GM12891 (cell line): Measurements from ENCODE around the gene PARP12.

Source experiments
- PAX5 ChIP-seq: IDR thresholded peaks from 2 replicates; pipeline ENCODE4 v1.6.1; 2011; ENCODE audit warnings: low read length, moderate library complexity, mild to moderate bottlenecking; ENCODE audit not compliant: insufficient read depth, severe bottlenecking
- POLR2A ChIP-seq: IDR thresholded peaks from 2 replicates; pipeline ENCODE4 v1.6.1; 2011; ENCODE audit warnings: low read depth, low read length, control low read depth
- POLR2AphosphoS5 ChIP-seq: IDR thresholded peaks from 2 replicates; pipeline ENCODE4 v1.6.1; 2011; ENCODE audit warnings: low read depth, low read length, control low read depth
- SPI1 ChIP-seq: IDR thresholded peaks from 2 replicates; pipeline ENCODE4 v1.6.1; 2011; ENCODE audit warnings: low read depth, low read length, control low read depth
- TAF1 ChIP-seq: IDR thresholded peaks from 2 replicates; pipeline ENCODE4 v1.6.1; 2011; ENCODE audit warnings: low read depth, low read length, control low read depth

DNA sequence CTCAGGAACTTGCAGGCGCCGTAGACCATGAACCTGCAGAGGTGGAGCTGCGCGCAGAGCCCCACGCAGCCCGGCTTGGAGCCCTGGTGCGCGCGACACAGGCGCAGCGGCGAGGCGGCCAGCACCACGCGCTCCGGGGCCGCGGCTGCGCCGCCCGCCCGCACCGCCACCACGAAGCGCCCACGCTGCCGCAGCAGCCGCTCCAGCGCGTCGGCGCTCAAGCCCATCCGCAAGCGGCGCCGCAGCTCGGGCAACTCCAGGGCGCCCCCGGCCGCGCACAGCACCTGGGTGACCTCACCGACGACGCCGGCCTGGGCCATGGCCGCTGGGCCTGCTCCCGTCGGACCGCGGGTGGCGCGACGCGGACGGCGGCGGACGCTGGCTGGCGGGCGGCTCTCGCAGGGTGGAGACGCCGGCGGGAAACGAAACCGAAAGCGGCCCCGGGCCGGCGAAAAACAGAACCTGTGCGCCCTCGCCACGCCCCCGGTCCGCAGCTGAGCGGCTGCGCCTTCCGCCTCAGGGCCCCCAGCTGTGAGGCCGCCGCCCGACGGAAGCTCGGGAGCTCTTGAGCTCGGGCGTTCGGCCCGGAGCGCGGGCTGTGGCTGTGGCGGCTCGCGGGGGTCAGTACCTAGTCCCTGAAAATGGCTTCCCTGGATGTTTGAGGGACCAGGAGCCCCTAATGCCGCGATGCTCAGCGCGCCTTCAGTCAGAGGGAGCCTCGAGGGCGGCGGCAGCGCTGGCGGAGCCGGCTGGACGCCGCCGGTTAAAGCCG is at the start of gene PARP12:
- TF ChIP-seq POLR2A (no peak), TAF1 (no peak), SPI1 (peak; percentile 30; the same call in 1 of the 2 replicates), POLR2AphosphoS5 (no peak), PAX5 (peak; percentile 25)
